NAMALWA (cell line): Measurements from ENCODE around the gene GDF15.
"Not testable (repeated sequence)": the region's sequence is repeated elsewhere in the genome, so short reads cannot be mapped to it uniquely, and the experiment has no call there.

Source experiments
- DNase-seq: peaks from one replicate; pipeline ENCODE4 v3.0.0-alpha.2; 2015; ENCODE audit warnings: low spot score

GDF15 gene

DNA sequence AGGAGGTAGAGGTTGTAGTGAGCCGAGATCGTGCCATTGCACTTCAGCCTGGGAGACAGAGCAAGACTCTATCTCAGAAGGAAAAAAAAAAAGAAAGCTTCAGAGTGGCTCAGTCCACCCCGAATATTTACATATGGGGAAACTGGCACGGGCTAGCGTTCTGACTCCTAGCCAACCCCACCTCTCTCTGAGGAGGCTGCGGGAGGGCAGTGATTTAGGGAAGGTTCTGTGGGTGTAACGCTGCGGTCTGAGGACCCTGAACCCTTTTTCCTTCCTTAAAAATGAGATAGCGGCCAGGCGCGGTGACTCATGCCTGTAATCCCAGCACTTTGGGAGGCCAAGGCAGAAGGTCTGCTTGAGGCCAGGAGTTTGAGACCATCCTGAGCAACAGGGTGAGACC lies 6.5 kb downstream of the GDF15 start:
- DNase-seq, result no peak

DNA sequence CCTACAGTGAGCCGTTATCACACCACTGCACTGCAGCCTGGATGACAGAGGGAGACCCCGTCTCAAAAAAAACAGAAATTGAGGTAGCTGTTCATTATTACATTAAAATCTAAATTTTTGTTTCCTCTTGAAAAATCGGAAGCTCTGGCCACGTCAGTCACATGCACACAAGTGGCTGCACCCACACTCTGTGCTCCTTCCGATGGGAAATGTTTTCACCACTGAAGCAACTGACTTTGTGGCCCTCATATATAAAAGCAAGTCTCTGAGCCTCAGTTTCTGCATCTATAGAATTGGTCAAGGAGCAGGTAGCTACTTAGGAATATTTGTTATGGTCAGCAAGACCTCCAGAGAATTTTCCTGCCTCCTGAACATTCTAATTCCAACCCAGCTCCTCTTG lies 7.0 kb downstream of the GDF15 start:
- no peak for DNase-seq

DNA sequence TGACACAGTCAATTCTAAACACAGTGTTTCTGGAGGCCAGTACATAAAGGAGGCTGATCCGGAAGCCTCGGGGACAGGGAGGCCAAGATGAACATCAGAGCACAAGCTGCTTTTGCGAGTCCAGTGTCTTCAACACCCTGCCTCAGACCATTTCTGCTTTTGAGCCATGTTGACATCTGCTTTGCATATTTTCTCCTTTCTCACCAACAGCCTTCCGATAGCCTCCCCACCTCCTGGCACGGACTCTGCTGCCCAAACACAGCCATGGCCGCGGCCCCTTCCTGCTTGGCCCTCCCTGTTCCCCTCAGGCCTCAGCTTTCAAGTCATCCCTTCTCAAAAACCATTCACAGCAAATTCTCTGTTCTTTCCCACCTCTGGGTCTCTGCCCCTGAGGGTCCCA lies 7.9 kb downstream of the GDF15 start:
- DNase-seq, result no peak

DNA sequence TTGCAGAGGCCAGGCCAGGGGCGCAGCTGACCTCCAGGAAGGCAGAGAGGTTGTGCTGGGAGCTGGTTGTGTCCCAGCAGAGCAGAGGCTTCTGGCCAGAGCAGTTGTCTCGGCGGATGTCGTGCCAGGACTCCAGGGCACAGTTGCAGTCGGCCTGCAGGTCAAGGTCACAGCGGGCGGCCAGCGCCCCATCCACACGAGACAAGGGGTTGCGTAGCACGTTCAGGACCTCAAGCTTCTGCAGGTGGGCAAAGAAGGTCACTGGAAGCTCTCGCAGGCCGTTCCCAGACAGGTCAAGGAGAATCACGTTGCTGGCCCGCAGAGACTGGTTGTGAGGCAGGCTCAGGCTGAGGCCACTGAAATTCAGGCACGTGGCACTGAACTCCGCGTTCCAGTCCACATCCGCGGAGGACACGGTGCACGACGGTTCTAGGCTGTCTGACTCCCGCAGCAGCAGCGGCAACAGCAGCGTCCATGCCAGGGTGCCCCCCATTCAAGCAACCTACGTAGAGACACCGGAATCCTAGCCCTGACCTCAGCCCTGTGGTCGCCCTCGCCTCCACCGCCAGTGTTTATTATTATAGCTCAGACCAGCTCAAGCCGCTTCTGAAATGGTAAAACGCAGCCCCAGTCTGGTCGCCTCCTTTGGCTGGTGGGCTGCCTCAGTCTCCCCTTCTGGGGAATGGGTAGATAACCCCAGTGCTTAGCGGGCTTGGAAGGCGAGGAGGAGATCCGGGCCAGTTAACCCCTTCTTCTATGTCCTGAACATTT lies 10.7 kb downstream of the GDF15 start:
- DNase-seq, result no peak

DNA sequence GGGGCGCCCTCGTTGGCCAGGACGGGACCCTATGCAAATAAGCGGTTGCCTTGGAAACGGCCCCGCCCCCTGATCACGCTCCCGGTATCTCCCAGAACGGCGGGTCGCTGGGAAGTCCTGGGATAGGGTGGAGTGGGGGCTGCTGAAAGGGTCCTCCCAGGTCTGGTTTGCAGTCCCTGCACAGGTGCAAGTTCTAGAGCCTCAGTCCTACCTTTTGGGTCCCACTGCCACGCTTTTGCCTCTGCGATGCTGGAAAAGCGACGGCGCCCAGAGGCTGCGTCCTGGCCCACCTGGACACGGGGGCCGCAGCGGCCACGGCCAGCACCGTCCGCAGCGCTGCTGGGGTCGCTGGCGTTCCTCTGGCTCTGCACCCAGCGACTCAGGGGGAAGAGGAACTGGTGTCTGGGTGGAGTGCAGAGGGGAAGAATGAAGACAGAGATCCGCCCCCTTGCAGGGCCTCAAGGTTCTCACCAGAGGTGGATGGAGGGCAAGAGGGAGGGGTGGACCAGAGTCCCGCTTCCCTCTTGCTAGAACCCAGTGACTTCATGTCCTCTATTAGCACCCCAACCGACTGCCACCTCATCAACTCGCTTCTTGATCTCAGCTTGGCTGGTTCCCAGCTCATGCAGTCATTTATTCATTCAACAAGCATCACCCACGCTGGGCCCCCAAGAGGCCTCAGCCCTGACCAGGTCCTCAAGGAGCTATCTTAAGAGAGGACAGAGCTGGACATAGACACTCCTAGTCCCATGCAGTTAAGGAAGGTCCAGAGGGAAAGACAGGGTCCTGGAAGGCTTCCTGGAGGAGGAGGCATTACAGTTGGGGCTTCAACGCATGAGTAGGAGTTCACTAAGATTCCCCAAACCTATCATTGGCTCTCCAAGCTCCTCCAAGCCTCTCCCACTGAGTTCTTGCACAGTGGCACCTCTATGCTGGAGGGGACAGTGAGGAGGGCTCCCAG lies 11.6 kb downstream of the GDF15 start, which contains the start of gene LRRC25:
Gene LRRC25 (minus strand): TSS at position 381 of the 961 bp plus-strand sequence. CDS start 659 bp downstream, outside the sequence.
- DNase-seq, result peak; percentile 74

DNA sequence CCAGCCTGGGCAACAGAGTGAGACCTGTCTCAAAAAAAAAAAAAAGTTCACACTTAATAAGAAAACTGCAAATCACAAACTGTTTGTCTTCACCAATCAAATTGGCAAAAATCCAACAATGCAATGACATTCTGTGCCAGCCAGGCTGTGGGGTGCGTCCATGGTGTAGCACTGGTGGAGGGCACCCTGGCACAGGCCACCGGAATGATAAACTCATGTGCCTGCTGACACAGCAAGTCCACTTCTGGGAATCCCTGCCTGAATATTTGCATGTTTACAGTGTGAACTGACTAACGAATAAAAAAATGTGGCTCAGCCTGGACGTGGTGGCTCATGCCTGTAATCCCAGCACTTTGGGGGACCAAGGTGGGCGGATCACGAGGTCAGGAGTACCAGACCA lies 13.1 kb downstream of the GDF15 start:
- DNase-seq, result no peak

DNA sequence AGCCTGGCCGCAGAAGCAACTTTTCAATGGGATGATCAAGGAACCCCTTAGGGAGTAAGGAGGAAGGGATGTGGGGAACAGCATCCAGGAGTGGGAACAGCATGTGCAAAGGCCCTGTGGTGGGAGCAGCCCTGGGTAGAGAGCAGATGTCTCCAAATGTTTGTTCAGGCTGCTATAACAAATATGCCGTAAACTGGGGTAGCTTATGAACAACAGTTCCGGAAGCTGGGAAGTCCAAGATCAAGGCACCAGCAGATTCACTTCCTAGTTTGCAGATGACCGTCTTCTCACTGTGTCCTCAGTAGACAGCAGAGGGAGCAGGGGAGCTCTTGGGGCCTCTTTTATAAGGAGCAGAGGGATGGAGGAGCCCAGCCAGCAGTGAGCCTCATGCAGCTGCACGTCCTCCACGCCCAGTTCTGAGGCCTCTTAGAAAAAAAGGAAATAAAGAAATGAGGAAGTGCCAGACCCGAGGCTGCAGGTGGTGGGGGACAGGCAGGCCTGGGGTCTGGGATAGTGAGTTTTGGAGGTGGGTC lies 15.7 kb downstream of the GDF15 start:
- DNase-seq, result peak; percentile 98

DNA sequence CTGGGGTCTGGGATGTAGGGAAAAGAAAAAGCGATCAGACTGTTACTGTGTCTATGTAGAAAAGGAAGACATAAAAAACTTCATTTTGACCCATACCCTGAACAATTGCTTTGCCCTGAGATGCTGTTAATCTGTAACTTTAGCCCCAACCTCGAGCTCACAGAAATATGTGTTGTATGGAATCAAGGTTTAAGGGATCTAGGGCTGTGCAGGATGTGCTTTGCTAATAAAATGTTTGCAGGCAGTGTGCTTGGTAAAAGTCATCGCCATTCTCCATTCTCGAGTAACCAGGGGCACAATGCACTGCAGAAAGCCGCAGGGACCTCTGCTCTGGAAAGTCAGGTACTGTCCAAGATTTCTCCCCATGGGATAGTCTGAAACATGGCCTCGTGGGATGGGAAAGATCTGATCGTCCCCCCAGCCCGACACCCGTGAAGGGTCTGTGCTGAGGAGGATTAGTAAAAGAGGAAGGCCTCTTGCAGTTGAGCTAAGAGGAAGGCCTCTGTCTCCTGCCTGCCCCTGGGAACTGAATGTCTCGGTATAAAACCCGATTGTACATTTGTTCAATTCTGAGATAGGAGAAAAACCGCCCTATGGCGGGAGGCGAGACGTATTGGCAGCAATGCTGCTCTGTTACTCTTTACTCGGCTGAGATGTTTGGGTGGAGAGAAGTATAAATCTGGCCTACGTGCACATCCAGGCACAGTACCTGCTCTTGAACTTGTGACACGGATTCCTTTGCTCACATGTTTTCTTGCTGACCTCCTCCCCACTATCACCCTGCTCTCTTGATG lies 16.7 kb downstream of the GDF15 start:
- not testable (repeated sequence) for DNase-seq

DNA sequence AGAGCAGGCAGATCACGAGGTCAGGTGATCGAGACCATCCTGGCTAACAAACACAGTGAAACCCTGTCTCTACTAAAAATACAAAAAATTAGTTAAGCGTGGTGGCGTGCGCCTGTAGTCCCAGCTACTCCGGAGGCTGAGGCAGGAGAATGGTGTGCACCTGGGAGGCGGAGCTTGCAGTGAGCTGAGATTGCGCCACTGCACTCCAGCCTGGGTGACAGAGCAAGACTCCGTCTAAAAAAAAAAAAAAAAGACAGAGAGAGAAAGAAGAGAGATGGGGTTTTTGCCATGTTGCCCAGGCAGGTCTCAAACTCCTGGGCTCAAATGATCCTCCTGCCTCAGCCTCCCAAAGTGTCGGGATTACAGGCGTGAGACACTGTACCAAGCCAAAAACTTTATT lies 19.8 kb downstream of the GDF15 start:
- DNase-seq, result not testable (repeated sequence)

DNA sequence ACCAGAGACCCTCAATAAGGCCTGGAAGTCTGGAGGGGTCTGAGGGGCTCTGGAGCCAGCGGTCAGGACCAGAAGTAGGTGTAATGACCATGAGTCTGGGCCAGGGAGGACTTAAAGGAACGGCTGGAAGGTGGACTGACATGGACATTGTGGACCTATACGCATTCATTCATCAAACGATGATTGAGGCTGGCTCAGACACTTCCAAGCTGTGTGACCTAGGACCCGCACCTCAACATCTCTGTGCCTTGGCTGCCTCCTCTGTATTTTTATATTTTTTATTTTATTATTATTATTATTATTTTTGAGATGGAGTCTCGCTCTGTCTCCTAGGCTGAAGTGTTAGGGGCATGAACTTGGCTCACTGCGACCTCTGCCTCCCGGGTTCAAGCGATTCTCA lies 20.8 kb downstream of the GDF15 start:
- DNase-seq, result no peak

DNA sequence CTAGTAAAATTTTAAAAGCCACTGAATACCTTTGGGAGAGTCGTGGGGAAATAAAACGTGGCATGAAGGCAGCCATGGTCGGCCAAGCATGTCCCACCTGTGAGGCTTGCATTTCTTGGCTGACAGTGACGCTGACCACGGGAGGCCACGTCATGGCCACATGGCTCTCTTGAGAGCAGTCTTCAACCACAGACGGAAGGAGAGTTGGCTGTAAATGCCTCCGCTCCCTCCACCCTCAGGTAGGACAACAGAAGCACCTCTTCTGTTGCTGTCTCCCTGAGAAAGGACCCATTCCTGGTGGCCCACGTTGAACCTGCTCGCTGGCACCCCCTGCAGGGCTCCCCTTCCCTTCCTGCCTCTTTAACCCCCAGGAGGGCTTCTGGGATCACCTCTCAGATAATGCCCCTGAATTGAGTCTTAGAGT lies 22.1 kb downstream of the GDF15 start:
- DNase-seq, result peak; percentile 92

DNA sequence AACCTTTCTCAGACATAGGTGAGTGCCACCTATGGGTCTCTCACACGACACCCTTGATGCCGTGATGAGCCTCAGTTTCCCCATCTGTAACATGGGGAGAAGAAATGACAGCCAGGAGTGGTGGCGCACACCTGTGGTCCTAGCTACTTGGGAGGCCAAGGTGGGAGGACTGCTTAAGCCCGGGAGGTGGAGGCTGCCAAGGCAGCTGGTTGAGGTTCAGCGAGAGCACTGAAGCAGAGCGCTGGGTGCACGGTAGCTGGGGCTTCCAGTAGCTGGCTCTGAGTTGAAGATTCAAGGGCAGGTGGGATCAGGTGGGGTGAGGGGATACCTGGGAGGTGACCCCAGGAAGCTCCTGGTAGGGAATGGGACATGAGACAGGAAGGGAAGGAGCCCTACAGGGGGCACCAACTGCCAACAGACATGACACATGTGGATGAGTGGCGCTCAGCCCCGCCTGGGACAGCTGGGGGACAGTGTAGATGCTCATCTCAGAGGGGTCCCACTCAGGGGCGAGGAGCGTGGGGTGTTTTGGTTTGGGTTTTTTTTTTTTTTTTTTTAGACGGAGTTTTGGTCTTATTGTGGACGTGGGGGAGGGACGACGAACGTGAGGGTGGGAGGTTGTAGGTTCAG lies 26.8 kb downstream of the GDF15 start:
- DNase-seq, result no peak

DNA sequence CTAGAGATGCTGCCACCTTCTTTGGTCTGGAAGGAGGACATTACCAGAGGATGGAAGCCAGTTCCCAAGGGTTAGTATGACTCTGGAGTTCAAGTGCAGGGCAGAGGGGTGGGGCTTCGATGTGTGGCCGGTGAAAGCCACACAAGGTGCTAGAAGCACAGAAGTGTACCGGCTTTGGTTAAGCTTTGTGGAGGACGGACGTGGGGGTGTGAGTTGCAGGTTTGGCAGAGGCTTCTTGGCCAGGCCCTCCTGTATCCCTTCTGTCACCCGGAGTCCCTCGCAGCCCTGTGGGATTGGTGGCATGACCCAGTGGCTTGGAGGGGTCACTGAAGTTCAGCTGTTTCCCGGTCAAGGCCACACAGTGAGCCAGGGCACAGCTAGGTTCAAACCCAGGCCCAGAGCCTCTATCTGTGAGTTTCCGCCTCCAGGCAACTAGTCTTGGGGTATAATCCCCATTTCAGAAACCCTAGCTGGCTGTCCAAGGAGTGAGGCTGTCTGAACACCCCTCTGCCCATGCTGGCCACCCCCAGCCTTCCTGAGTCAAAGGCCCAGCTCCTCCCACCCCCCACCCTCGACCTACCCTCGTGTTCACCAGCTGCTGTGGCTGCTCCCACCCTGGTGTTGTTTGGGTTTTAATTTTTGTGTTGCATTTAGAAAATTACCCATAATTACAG lies 28.7 kb downstream of the GDF15 start:
- DNase-seq, result no peak

DNA sequence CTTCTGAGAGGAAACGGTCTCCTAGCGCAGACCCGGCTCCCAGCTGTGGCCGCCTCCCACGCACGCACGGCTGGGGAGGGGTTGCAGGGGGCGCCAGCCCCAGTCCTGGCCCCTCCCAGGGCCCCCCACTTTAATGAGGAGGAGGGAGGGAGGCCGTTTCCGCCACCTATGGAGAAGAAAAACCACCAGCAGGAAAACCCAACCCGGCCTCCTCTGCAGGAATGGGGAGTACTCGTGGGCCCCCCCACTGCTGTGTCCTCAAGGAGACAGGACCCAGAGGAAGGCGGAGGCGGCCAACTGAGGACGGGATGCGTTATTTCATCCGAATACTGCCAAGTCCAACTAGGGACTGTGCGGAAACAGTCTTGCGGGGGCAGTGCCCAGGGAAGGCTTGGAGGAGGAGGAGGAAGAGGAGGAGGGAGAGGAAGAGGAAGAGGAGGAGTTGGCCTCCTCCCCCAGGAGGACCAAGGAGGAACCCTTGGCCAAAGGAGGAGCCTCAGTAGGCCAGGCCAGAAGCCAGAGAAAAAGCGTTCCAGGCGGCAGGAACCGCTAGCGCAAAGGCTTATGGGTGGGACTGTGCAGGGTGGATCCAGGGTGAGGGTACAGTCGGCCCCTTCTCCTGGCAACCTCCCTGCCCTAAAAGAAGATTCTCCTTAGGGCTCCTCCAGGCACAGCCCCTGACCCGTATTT lies 29.4 kb downstream of the GDF15 start:
- no peak for DNase-seq

DNA sequence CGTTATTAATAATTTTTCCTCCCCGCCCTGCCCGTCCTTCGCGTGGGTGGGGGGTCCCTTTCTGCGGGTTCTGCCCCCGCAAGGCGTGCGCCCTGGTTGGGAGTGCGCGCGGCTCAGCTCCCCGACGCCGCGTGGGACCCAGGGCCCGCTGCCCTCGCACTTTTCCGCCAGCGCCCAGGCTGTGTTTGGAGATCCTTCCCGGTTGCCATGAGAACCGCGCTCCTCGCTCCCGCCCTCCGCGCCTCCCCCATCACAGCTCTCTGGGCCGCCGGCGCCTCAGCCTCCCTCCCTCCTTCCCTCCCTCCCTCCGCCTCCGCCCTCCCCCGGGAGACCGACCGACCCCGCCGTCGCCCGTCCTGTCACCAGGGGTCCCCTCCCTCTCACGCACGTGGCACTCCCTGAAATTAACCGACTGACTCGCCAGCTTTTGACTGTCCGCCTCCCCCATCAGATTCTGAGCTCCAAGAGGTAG lies 30.9 kb downstream of the GDF15 start:
- no peak for DNase-seq

DNA sequence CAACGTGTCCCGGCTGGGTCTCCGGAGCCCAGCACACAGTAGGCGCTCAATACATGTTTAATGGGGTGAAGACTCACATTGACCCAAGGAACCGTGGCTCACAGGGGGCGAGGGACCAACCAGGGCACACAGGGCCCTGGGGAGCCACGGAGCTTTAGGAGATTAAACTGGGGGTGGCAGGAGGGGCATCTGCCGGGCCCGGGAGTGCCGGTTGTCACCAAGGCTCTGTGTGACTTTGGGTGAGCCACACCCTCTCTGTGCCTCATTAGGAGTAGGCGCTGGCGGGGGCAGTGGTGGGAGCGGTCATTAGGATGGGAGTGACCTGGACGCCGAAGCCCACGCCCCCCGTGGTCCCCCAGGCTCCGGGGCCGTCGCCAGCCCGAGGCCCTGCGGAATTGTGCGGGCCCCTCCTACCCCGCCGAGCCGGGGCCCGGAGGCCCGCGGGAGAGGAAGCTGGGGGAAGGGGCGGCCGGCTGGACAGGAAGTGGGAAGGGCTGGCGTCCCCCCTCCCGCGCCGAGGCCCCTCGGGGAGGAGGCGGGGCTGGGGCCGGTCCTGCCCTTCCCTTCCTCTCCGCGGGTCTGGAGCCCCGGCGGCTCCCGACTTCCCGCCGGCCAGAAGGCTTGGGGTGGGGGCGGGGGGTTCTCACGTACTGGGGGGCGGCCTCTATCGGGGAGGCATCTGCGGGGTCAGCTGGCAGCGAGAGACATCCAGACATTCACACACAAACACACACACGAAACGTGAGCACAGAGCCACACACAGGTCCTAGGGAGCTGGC lies 31.5 kb downstream of the GDF15 start:
- DNase-seq, result no peak

DNA sequence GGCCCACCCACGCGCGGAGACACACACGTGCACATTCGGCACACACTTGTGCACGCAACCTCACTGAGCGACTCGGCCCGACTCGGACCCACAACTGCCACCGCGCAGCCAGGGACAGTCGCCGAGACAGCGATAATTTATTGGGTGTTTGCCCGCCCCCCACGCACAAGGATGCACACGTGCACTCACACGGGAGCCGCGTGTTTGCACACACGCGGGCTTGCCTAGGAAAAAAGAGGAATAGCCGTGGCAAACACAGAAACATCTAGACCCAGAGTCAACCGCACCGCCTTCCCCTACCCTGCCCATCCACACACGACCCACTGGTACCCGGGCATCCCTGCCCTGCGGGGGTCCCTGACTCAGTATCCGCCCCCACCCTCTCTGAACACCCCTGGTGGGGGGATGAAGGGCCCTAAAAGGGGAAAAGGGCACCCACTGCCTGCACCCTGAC lies 32.1 kb downstream of the GDF15 start:
- no peak for DNase-seq

DNA sequence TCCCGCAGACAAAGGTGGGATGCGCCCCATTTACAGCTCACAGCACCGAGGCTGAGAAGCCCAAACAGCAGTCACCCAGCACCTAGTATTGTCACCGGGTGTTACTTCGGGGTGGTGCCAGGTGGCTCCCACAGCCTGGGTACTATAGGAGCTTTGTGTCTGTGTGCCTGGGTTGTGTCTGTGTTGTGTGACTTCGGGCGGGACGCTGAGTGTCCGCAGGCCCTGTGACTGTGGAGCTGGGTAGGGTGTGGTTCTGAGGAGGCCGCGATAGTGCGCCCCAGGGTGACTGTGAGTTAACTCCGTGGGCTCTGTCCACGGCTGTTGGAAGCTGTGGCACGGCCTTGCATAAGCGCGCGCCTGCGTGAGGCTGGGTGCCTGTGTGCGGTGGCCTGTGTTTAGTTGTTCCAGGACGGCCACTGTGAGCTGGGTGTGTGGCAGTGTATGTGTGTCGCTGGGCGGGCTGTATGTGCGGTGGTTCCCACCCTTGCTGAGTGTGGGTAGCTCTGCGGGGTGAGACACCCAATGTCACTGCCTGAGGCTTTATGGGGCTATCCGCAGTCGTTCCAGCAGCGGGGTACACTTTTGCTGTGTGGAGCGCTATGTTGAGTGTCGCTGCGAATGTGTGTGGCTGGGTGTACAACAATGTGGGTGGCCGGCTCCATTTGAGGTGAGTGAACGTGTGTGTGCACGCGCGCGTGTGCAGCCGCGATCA lies 32.7 kb downstream of the GDF15 start:
- no peak for DNase-seq
